Fibroblast of lung (primary cell): Measurements from ENCODE around the gene KITLG.

Experiments used
- CTCF ChIP-seq, 2 donors: IDR thresholded peaks in 1 of 2; conservative IDR thresholded peaks in 1 of 2; 1 replicate in 1 of 2; 2 replicates in 1 of 2; pipeline ENCODE4 v1.5.1; 2011 to 2012; ENCODE audit warnings: low read length in 2 of 2, control low read depth in 1 of 2, inconsistent platforms in 1 of 2, low read depth in 1 of 2, mild to moderate bottlenecking in 1 of 2
- EZH2 ChIP-seq: IDR thresholded peaks from 2 replicates; pipeline ENCODE4 v1.5.1; 2012; ENCODE audit warnings: low read length, control low read depth, mild to moderate bottlenecking; ENCODE audit errors: missing control alignments

GRCh38 chr12:88562151-88562550 is 18.1 kb downstream of the KITLG start:
- TF ChIP-seq CTCF (conservative IDR thresholded peaks at IDR 0.05 in 1 of 2, IDR thresholded peaks at IDR 0.05 in 1 of 2; ENCODE audit: low read depth in 1 of 2, low read length in 2 of 2): no peak
- no peak for TF ChIP-seq EZH2
